GM12892 (cell line): ENCODE results near the gene SARS1.

Experiments used
- POLR2A ChIP-seq: IDR thresholded peaks from 2 replicates; pipeline ENCODE4 v1.6.1; 2011; ENCODE audit warnings: low read depth, low read length, control low read depth
- TAF1 ChIP-seq: IDR thresholded peaks from 2 replicates; pipeline ENCODE4 v1.6.1; 2011; ENCODE audit warnings: low read depth, mild to moderate bottlenecking, control low read depth, low read length, borderline replicate concordance

DNA sequence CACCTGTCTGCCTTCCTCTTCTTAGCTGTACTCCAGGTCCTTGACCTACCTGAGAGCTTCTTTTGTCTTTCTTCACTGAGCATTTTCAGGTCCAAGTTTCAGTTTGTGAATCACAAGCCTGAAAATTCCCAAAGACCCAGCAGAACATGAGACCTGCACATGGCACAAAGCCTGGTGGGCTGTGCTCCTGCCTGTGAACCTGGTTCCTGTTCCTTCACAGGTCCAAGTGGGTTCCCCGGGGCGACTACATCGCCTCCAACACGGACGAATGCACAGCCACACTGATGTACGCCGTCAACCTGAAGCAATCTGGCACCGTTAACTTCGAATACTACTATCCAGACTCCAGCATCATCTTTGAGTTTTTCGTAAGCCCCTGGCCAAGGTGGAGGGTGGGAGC lies 42.1 kb upstream of the SARS1 start:
- TF ChIP-seq TAF1 (no peak), POLR2A (no peak)
